Pancreas (tissue), 10 donors: Measurements from ENCODE around the gene GRM4. TPM values are rescaled to one million over a fixed set of nuclear protein-coding genes. Genes with fewer than 3 reads are reported as not detected.

Source experiments
- ATAC-seq, 4 donors: fragments of 200-7000 bp; cut with Tn5 transposase; one replicate each; pipeline versions ENCODE4 v1.8.0 to v1.9.1; 2020; ENCODE audit warnings: mild to moderate bottlenecking in 4 of 4, moderate library complexity in 4 of 4
- DNase-seq, 6 donors: peaks; one replicate each; pipeline ENCODE4 v3.0.0-alpha.2; 2020
- FAIRE-seq: peaks from 2 replicates; lab custom pipeline; 2012; peaks lifted over from hg19 to GRCh38; lab: Jason Lieb, UNC
- H3K27ac ChIP-seq, 4 donors: fragments of 200-600 bp; sonication (generic); 1 replicate in 3 of 4; 2 replicates in 1 of 4; pipeline versions ENCODE4 v1.5.0 to v1.8.0; 2020
- H3K27me3 ChIP-seq, 4 donors: fragments of 200-600 bp; one replicate each; pipeline ENCODE4 v1.8.0; 2021
- H3K36me3 ChIP-seq, 3 donors: fragments of 200-600 bp; sonication (generic) in 1 of 3; one replicate each; pipeline versions ENCODE4 v1.5.0 to v1.8.0; 2020 to 2021
- H3K4me1 ChIP-seq, 3 donors: fragments of 200-600 bp; one replicate each; pipeline ENCODE4 v1.8.0; 2021
- H3K4me3 ChIP-seq, 4 donors: fragments of 200-600 bp; sonication (generic) in 2 of 4; one replicate each; pipeline versions ENCODE4 v1.5.0 to v1.8.0; 2020 to 2021
- H3K9me3 ChIP-seq, 4 donors: fragments of 200-600 bp; one replicate each; pipeline ENCODE4 v1.8.0; 2021
- WGBS, 2 donors: extraction: QIAGEN DNeasy Blood & Tissue Kit; methylation state at CpG; one replicate each; pipeline ENCODE4 v1.1.7; 2013; 5-methylcytosine and 5-hydroxymethylcytosine counted together
- intact Hi-C, 3 donors: fragments of 100-400 bp; cut with DNase I; formaldehyde crosslinking; loops; one replicate each; pipeline versions ENCODE4 v1.11.1 to v1.14.2; 2022
- polyA plus RNA-seq, 2 donors: library from polyadenylated mRNA; stranded (reverse); fragments of 200-250 nt; gene quantifications; one replicate each; pipeline ENCODE4 v1.2.3, GENCODE V29; 2013
- total RNA-seq, 6 donors: library from RNA; stranded (reverse); fragmentation: NEBNext Ultra II Directional in 4 of 6; extraction: Animal tissue kit (Norgen Biotek cat#: 25700) in 4 of 6; gene quantifications; one replicate each; pipeline versions ENCODE4 v1.2.1 to v1.2.4, GENCODE V29; 2021 to 2023
- TF ChIP-seq, protein P1 (sequence below), 4 donors: fragments of 200-600 bp; sonication (generic) in 3 of 4; IDR thresholded peaks; one replicate each; pipeline versions ENCODE4 v1.5.0 to v1.8.0; 2021; ENCODE audit warnings: antibody characterized with exemption in 4 of 4
- donor health status: healthy with polysubstance abuse.
- donor health status: DM: no; HTN: no; CAD: no; lungs with moderate emphysema.
- donor health status: DM: no; HTN: no; CAD: no.
- donor health status: control.
- donor health status: control.
- donor health status: Bipolar disorder and iron deficiency.
- donor health status: DM: yes; HTN: yes; CAD: no.
- donor health status: DM: no; HTN: no; CAD: no.
- donor health status: DM: no; HTN: no; CAD: no.
- donor health status: DM: yes; HTN: yes; CAD: no.

GRM4 gene
- total and polyA plus RNA-seq, 8 donors: 0.23 to 6.8 (median 1.3) TPM

DNA sequence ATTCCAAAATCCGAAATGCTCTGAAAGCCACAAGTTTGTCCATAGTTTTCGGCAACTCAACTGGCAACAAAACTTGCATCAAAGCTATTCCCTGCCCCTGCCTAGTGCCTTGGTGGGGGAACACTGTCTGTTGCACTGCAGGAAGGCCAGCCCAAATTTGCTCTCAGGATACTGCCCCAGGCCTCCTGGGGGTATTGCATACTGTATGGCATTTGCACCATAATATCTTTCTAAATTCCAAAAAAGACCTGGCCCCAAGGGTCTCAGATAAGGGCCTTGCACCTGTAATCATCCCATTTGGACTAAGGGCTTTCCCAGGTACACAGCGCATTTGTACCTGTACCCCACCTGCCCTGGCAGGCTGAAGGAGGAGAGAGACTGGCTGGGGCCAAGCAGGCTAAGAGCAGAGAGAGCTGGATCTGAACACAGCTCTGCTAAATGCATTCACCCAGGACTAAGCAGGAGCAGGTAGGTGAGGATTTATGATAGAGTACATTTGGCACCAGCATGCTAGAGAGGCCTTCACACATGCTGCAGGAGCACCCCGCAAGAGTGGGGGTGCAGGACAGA is 4.0 kb upstream of the GRM4 start:
- peaks cover under 1 to 5% (median 2%) of the 10 kb centered on the region in 3 donors for H3K4me1 ChIP-seq
- DNase-seq: peak in 1 of 6 donors; percentile 11
- no peak for ATAC-seq
- WGBS, 2 donors: 72 to 80% methylated on average over 4 of the region's 4 CpGs
- H3K9me3 ChIP-seq: no peaks in the 10 kb centered on the region
- peaks cover 0 to 4% (median 2%) of the 10 kb centered on the region in 4 donors for H3K27me3 ChIP-seq
- intact Hi-C loops: loop anchor here in 2 of 3 donors (5.0 to 10.0 kb wide), 3 partner anchors 88 to 565 kb away; partner anchors contain the start of gene BAK1 (in 1 of the 2)
- H3K4me3 ChIP-seq: no peak overlapping the region
- no peak for FAIRE-seq
- TF ChIP-seq, protein P1, sequence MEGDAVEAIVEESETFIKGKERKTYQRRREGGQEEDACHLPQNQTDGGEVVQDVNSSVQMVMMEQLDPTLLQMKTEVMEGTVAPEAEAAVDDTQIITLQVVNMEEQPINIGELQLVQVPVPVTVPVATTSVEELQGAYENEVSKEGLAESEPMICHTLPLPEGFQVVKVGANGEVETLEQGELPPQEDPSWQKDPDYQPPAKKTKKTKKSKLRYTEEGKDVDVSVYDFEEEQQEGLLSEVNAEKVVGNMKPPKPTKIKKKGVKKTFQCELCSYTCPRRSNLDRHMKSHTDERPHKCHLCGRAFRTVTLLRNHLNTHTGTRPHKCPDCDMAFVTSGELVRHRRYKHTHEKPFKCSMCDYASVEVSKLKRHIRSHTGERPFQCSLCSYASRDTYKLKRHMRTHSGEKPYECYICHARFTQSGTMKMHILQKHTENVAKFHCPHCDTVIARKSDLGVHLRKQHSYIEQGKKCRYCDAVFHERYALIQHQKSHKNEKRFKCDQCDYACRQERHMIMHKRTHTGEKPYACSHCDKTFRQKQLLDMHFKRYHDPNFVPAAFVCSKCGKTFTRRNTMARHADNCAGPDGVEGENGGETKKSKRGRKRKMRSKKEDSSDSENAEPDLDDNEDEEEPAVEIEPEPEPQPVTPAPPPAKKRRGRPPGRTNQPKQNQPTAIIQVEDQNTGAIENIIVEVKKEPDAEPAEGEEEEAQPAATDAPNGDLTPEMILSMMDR (IDR thresholded peaks at IDR 0.05): no peak
- no peaks in the 10 kb centered on the region for H3K36me3 ChIP-seq
- no peak overlapping the region for H3K27ac ChIP-seq

DNA sequence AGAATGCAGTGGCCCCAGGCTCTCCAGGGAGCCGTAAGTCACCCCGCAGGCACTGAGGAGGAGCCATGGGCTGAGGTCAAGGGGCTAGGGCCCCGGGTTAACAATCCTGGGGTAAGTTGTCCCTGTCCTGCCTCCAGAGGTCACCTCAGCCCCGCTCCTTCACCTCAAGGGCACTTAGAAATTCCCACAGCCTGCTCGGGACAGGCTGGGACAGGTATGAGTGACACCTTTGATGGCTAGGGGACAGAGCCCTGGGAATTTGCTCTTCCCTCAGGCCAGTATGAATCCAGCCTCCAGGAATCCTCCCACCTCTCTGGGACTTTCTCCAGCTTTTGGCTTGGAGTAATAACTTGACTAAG is 3.5 kb upstream of the GRM4 start:
- peaks cover 4 to 6% (median 5%) of the 10 kb centered on the region in 3 donors for H3K4me1 ChIP-seq
- DNase-seq (peak in 1 of 6 donors; percentile 20), ATAC-seq (no peak), FAIRE-seq (no peak)
- WGBS, 2 donors: 47 to 54% methylated on average over 5 of the region's 5 CpGs
- TF ChIP-seq, protein P1 (IDR thresholded peaks at IDR 0.05): no peak
- H3K4me3 ChIP-seq: no peak overlapping the region
- no peaks in the 10 kb centered on the region for H3K9me3 ChIP-seq
- no peaks in the 10 kb centered on the region for H3K36me3 ChIP-seq
- H3K27ac ChIP-seq: no peak overlapping the region
- H3K27me3 ChIP-seq: peaks cover 0 to 7% (median 2%) of the 10 kb centered on the region in 4 donors
- intact Hi-C loops: loop anchor here in 1 of 3 donors (5.0 kb wide), 1 partner anchor 87 kb away; no protein-coding TSS in a partner anchor

DNA sequence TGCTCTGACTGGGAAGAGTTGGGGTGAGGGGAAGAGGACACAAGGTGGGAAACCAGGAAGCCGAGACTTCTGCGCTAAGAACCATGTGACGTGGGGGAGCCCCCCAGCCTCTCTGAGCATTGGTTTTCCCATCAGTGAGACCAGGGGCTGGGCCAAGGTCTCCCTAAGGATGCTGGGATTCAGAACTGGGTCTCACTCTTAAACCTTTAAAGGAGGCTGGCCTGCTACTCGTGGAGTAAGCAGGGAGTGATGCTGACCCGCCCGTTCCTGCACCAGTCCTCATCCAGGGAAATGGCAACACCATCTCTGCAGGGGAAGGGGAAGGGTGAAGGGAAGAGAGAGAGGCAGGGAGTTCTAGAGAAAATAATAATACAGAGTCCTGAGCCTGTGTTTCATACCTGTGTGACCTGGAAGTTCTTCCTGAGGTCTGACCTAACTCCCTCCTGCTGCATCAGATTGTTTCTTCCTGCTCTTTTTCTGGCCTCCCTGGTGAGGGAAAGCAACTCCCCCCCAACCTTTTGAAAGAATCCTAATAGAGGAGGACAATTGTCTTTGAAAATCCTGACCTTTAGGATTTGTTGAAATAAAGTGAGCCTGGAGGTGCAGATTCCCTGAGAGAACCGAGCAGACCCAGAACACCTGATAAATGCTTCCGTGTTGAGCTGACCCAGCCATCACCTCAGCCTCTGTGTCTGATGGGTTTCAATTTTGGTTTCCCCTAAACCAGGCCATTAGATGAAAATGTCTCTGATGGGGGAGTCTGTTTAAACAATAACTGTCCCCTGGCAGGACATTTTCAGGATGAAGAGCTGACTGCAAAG is 3.0 kb upstream of the GRM4 start:
- FAIRE-seq (no peak), DNase-seq (peak in 1 of 6 donors; percentile 21), ATAC-seq (no peak)
- Histone ChIP-seq H3K27me3 (peaks cover 0 to 12% (median 0%) of the 10 kb centered on the region in 4 donors), H3K4me1 (peaks cover 9 to 12% (median 11%) of the 10 kb centered on the region in 3 donors), H3K9me3 (no peaks in the 10 kb centered on the region), H3K27ac (no peak overlapping the region), H3K4me3 (no peak overlapping the region), H3K36me3 (no peaks in the 10 kb centered on the region)
- 65 to 76% methylated on average over 8 of the region's 8 CpGs for WGBS, 2 donors
- intact Hi-C loops: loop anchor here in 1 of 3 donors (5.0 kb wide), 1 partner anchor 87 kb away; no protein-coding TSS in a partner anchor
- TF ChIP-seq, protein P1 (IDR thresholded peaks at IDR 0.05): no peak

DNA sequence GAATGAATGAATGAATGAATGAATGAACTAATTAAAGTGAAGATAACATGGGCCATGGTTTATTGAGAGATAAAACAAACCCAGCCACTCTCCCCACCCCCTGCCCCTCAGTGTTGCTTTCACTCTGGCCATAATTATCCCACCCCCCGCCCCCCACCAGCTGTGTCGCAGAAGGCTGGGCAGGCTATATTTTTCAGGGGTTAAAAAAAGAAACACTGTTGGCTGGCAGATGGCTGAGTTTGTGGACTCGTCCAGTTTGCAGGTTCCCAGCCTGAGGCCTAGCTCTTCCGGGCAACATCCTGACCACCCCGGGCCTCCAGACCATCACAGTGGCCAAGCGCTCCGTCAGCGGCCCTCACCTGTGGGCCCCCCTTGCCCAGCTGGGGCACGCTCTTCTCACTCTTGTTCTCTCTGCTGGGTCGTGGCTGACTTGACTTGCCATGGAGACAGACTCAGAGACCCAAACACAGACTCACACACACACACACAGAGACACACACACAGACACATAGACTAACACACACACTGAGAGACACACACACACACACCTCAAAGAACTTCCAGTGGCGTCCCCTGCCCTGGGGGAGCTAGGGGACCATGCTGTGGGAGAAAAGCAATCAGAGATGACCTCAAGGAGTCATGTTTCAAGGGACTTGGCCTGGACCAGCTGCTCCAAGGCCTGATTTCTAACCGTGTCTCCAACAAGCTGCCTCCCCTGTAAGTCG is 2.2 kb upstream of the GRM4 start:
- Histone ChIP-seq H3K9me3 (no peaks in the 10 kb centered on the region), H3K4me1 (peaks cover 10 to 16% (median 15%) of the 10 kb centered on the region in 3 donors), H3K27me3 (peaks cover 0 to 19% (median 3%) of the 10 kb centered on the region in 4 donors), H3K36me3 (no peaks in the 10 kb centered on the region), H3K4me3 (no peak overlapping the region), H3K27ac (no peak overlapping the region)
- intact Hi-C loops: loop anchor here in 1 of 3 donors (5.0 kb wide), 1 partner anchor 86 kb away; no protein-coding TSS in a partner anchor
- DNase-seq (peak in 1 of 6 donors; percentile 24), ATAC-seq (no peak), FAIRE-seq (no peak)
- TF ChIP-seq, protein P1 (IDR thresholded peaks at IDR 0.05): no peak
- 68 to 70% methylated on average over 13 of the region's 13 CpGs for WGBS, 2 donors
